HG03025 (cell line): ENCODE measurements around the gene PSME4.

Experiments
- ATAC-seq: cut with Tn5 transposase; IDR thresholded peaks from one replicate; pipeline ENCODE4 v1.9.1; 2021; ENCODE audit warnings: mild to moderate bottlenecking, moderate library complexity; ENCODE audit not compliant: unreplicated experiment, low FRiP score

The PSME4 gene

GRCh38 chr2:53903011-53903410 is 67.8 kb downstream of the PSME4 start:
- no peak for ATAC-seq

DNA sequence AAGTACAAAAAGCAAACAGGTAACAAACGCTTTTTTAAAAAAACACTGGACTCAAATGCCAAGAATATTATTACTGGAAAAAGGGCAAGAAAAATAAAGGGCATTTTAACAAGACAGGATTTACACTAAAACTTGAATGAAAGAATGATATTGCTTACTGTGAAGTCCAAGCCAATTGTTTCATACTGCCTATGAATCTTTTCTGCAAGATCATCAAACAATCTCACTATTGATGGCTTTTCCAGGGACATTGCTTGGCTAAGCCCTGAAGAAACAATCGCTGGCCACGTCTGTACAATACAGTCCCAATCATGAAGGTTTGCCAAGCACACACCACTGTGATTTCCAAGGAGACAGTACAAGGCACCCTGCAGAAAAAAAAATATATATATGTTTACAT is 69.6 kb downstream of the PSME4 start:
- no peak for ATAC-seq

GRCh38 chr2:53896864-53897263 is 73.9 kb downstream of the PSME4 start:
- no peak for ATAC-seq

- ATAC-seq: no peak
Observed at GRCh38 chr2:53886406-53887280, 84.2 kb downstream of the PSME4 start.

DNA sequence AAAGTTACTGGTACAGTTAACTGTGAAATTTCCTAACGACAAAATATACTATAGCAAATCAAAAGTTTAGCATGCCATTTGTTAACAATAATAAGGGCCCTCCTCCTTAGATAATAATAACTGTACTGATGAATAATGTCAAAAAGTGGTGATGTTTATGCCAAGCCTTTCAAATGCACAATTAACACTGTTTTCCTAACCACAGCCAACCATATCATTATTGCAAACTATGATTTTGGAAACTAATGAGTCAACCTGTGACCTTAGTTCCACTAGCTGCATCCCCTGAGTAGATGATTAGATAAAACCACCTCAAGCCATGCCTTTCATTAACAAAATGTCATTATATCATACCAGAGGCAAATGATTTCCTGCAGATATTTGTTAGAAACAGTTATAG is 85.9 kb downstream of the PSME4 start:
- no peak for ATAC-seq

DNA sequence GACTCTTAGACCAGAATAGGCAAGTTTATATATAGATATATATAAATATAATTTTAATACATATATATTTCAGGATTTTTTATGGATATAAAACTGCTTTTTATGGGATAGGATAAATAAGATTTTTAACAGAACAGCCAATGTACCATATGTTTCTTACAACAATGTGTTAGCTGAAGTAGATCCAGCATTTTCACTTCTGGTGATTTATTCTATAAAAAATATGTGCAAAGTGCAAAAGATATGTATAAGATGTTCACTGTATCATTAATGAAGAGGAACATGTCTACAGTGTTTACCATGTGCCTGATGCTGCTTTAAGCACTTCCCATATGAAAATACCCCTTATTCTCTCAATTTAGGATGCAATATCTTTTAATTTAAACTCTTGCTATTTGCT is 88.8 kb downstream of the PSME4 start:
- no peak for ATAC-seq

DNA sequence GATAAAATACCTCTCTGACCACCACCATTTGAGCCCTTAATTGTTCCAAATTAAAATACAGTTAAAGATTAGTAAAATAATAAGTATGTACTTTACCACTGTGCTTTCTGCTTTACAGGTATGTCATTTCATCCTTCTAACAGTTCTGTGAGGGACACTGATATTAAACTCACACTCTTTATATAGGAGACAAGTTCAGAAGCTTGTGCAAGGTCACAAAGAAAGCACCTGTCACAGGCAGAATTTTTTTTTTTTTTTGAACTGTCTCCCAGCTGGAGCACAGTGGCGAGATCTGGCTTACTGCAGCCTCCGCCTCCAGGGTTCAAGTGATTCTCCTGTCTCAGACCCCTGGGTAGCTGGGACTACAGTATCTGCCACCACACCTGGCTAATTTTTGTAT is 89.4 kb downstream of the PSME4 start:
- no peak for ATAC-seq

- ATAC-seq: no peak
Observed at GRCh38 chr2:53880756-53881155, 90.0 kb downstream of the PSME4 start.

DNA sequence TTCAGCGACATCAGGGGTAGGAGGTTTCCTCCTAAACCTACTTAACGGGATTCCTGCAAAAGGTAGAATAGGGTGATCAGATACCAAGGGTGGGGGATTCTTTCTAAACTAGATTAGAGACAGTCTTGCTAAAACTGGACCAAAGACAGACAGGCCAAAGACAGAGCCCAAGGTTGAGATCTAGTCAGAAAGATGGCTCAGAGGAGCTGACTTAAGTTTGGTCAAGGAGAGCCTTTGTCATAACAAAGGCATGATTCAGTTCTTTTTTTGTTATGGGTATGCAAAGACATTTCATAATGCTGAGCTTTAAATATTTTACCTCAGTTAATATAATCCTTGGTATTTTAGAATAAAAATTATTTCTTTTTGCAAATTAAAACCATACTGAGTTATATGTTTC is 93.2 kb downstream of the PSME4 start:
- ATAC-seq: no peak

- ATAC-seq: no peak
Observed at GRCh38 chr2:53877112-53877511, 93.7 kb downstream of the PSME4 start.

DNA sequence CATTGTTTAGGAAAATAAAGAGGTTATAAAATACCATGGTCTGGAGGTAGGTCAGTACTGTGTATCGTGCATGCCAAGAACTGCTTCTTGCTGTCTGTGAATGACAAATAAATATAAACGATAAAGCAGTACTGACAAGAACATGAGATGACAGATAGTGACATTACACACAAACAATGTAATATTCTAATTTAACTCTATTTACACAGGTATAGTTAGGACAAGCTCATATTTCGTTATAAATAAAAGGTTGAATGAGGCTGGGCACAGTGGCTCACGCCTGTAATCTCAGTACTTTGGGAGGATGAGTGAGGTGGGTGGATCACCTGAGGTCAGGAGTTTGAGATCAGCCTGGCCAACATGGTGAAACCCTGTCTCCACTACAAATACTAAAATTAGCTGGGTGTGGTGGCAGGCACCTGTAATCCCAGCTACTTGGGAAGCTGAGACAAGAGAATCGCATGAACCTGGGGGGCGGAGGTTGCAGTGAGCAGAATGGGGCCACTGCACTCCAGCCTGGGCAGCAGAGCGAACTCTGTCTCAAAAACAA is 96.3 kb downstream of the PSME4 start:
- ATAC-seq: no peak

DNA sequence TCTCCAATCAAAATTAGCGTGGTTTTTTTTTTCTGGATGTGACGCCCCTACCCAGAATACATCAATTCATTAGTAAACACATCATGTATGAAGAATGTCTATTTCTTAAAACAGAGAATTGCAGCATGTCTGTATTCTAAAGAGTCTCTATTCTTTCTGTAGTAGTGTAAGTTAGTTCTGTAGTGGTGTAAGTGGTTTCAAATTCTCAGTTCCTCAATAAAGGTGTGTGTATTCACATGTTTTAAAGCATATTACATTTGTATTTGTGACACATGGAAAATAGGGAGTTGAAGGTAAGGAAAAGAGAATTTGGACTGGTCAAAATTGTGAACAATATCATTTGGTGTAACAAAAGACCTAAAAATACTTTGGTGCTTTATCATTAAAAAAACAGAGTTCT is 103.0 kb downstream of the PSME4 start:
- ATAC-seq: no peak

GRCh38 chr2:53867169-53867568 is 103.6 kb downstream of the PSME4 start:
- no peak for ATAC-seq

DNA sequence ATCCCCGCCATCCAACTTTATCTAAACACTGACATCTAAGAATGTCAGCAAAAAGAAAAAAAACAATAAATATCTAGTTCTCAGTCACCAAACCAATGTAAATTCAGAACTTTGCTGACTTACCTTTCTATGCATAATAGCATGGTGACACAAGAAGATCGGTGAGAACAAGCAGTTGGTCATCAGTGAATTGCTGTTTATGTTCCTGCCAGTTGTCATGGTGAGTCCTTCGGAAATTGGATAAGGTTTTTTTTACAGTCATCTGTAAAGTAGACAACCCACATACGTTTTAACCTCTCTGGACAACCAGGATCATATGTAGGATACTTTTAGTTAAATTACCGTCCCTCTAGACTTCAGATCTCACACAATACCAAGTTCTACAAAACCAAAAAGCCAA is 104.8 kb downstream of the PSME4 start:
- ATAC-seq: no peak

DNA sequence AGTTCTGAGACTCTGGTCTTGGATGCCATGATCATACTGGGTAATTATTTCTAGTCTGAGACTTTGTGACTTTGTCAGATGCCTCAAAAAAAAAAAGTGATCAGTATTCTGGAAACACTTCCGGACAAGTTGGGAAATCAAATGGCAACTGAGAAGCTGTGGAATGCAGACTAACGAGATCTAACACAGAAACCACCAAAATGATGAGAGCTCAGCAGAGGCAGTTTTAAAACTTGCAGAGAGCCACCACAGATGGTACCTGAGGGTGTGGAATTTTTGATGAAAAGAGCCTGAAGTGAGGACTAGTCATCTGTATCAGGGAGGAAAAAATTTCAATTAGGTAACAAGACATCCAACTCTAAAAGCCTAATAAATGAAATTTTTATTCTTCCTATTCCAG is 105.5 kb downstream of the PSME4 start:
- ATAC-seq: no peak

GRCh38 chr2:53863538-53864227 is 107.1 kb downstream of the PSME4 start:
- ATAC-seq: no peak

- ATAC-seq: no peak
Observed at GRCh38 chr2:53861824-53862223, 109.0 kb downstream of the PSME4 start.

GRCh38 chr2:53859206-53860181 is 111.3 kb downstream of the PSME4 start, which contains the start of gene GPR75:
Gene GPR75, minus strand, starts transcription at chr2:53859967. Its CDS starts 5,211 bp downstream, at chr2:53854756.
- no peak for ATAC-seq

- no peak for ATAC-seq
Observed at GRCh38 chr2:53856272-53856671, 114.5 kb downstream of the PSME4 start.

GRCh38 chr2:53854678-53855077 is 116.1 kb downstream of the PSME4 start:
- ATAC-seq: no peak
